Pancreas (tissue), 10 donors: ENCODE measurements around the gene RACK1. TPM values are rescaled to one million over a fixed set of nuclear protein-coding genes. Genes with fewer than 3 reads are reported as not detected.

Source experiments
- ATAC-seq, 4 donors: fragments of 200-7000 bp; cut with Tn5 transposase; one replicate each; pipeline versions ENCODE4 v1.8.0 to v1.9.1; 2020; ENCODE audit warnings: mild to moderate bottlenecking in 4 of 4, moderate library complexity in 4 of 4
- DNase-seq, 6 donors: peaks; one replicate each; pipeline ENCODE4 v3.0.0-alpha.2; 2020
- FAIRE-seq: peaks from 2 replicates; lab custom pipeline; 2012; peaks lifted over from hg19 to GRCh38; lab: Jason Lieb, UNC
- H3K27ac ChIP-seq, 4 donors: fragments of 200-600 bp; sonication (generic); 1 replicate in 3 of 4; 2 replicates in 1 of 4; pipeline versions ENCODE4 v1.5.0 to v1.8.0; 2020
- H3K27me3 ChIP-seq, 4 donors: fragments of 200-600 bp; one replicate each; pipeline ENCODE4 v1.8.0; 2021
- H3K36me3 ChIP-seq, 3 donors: fragments of 200-600 bp; sonication (generic) in 1 of 3; one replicate each; pipeline versions ENCODE4 v1.5.0 to v1.8.0; 2020 to 2021
- H3K4me1 ChIP-seq, 3 donors: fragments of 200-600 bp; one replicate each; pipeline ENCODE4 v1.8.0; 2021
- H3K4me3 ChIP-seq, 4 donors: fragments of 200-600 bp; sonication (generic) in 2 of 4; one replicate each; pipeline versions ENCODE4 v1.5.0 to v1.8.0; 2020 to 2021
- H3K9me3 ChIP-seq, 4 donors: fragments of 200-600 bp; one replicate each; pipeline ENCODE4 v1.8.0; 2021
- CTCF ChIP-seq, 4 donors: fragments of 200-600 bp; sonication (generic) in 3 of 4; IDR thresholded peaks; one replicate each; pipeline versions ENCODE4 v1.5.0 to v1.8.0; 2021; ENCODE audit warnings: antibody characterized with exemption in 4 of 4
- WGBS, 2 donors: extraction: QIAGEN DNeasy Blood & Tissue Kit; methylation state at CpG; one replicate each; pipeline ENCODE4 v1.1.7; 2013; 5-methylcytosine and 5-hydroxymethylcytosine counted together
- intact Hi-C, 3 donors: fragments of 100-400 bp; cut with DNase I; formaldehyde crosslinking; loops; one replicate each; pipeline versions ENCODE4 v1.11.1 to v1.14.2; 2022
- polyA plus RNA-seq, 2 donors: library from polyadenylated mRNA; stranded (reverse); fragments of 200-250 nt; gene quantifications; one replicate each; pipeline ENCODE4 v1.2.3, GENCODE V29; 2013
- total RNA-seq, 6 donors: library from RNA; stranded (reverse); fragmentation: NEBNext Ultra II Directional in 4 of 6; extraction: Animal tissue kit (Norgen Biotek cat#: 25700) in 4 of 6; gene quantifications; one replicate each; pipeline versions ENCODE4 v1.2.1 to v1.2.4, GENCODE V29; 2021 to 2023
- donor health status: healthy with polysubstance abuse.
- donor health status: DM: no; HTN: no; CAD: no; lungs with moderate emphysema.
- donor health status: DM: no; HTN: no; CAD: no.
- donor health status: control.
- donor health status: control.
- donor health status: Bipolar disorder and iron deficiency.
- donor health status: DM: yes; HTN: yes; CAD: no.
- donor health status: DM: no; HTN: no; CAD: no.
- donor health status: DM: no; HTN: no; CAD: no.
- donor health status: DM: yes; HTN: yes; CAD: no.

Gene RACK1
- total and polyA plus RNA-seq, 8 donors, result 974 to 1,629 (median 1,233) TPM

GRCh38 chr5:181223729-181224389 lies 19.8 kb downstream of the RACK1 start:
- FAIRE-seq (no peak), DNase-seq (peak in 1 of 6 donors; percentile 72), ATAC-seq (peak in 2 of 4 donors; percentile 0 to 2)
- Histone ChIP-seq H3K4me1 (peaks cover 0 to 3% (median 0%) of the 10 kb centered on the region in 3 donors), H3K36me3 (no peaks in the 10 kb centered on the region), H3K27ac (peak overlapping the region; percentile 79 to 93 (median 90)), H3K4me3 (peak overlapping the region; percentile 59 to 93 (median 74)), H3K27me3 (no peaks in the 10 kb centered on the region), H3K9me3 (no peaks in the 10 kb centered on the region)
- intact Hi-C loops, result no loop called here
- TF ChIP-seq CTCF (IDR thresholded peaks at IDR 0.05), result no peak
- WGBS, 2 donors, result 2% methylated on average over 29 to 30 of the region's 31 CpGs

GRCh38 chr5:181223058-181223728 lies 20.5 kb downstream of the RACK1 start, which contains the start of gene TRIM41:
TSS of gene TRIM41 (plus strand) at chr5:181223281. CDS start at chr5:181224000, 719 bp downstream.
- peak within 1 kb of the TSS; percentile 59 to 93 (median 74) for H3K4me3 ChIP-seq
- WGBS, 2 donors, result 0% methylated on average over 58 to 59 of the region's 59 CpGs
- H3K27ac ChIP-seq, result peak within 1 kb of the TSS; percentile 79 to 93 (median 90)
- intact Hi-C loops, result no loop called here
- DNase-seq (peak; percentile 94 to 98 (median 96)), FAIRE-seq (no peak), ATAC-seq (peak; percentile 82 to 90 (median 84))
- H3K36me3 ChIP-seq, result no peaks in the 10 kb centered on the region
- H3K9me3 ChIP-seq, result no peaks in the 10 kb centered on the region
- no peak for TF ChIP-seq CTCF (IDR thresholded peaks at IDR 0.05)
- H3K27me3 ChIP-seq, result no peaks in the 10 kb centered on the region
- peaks cover 0 to 8% (median 0%) of the 10 kb centered on the region in 3 donors for H3K4me1 ChIP-seq

GRCh38 chr5:181222630-181223057 lies 21.1 kb downstream of the RACK1 start:
- TF ChIP-seq CTCF (IDR thresholded peaks at IDR 0.05), result no peak
- Histone ChIP-seq H3K4me3 (peak overlapping the region; percentile 59 to 93 (median 74)), H3K27ac (peak overlapping the region; percentile 79 to 93 (median 90)), H3K4me1 (peaks cover 0 to 10% (median 0%) of the 10 kb centered on the region in 3 donors), H3K27me3 (no peaks in the 10 kb centered on the region), H3K36me3 (no peaks in the 10 kb centered on the region), H3K9me3 (no peaks in the 10 kb centered on the region)
- WGBS, 2 donors, result 0 to 1% methylated on average over 18 of the region's 18 CpGs
- DNase-seq (no peak), ATAC-seq (peak; percentile 10 to 25 (median 17)), FAIRE-seq (no peak)
- intact Hi-C loops, result no loop called here

- H3K9me3 ChIP-seq, result no peaks in the 10 kb centered on the region
- peak overlapping the region; percentile 79 to 93 (median 90) for H3K27ac ChIP-seq
- peak; percentile 88 to 100 (median 96) for DNase-seq
- FAIRE-seq, result no peak
- ATAC-seq, result peak; percentile 64 to 80 (median 67)
- H3K4me3 ChIP-seq, result peak overlapping the region; percentile 59 to 93 (median 74)
- peaks cover 0 to 14% (median 4%) of the 10 kb centered on the region in 3 donors for H3K4me1 ChIP-seq
- no peak for TF ChIP-seq CTCF (IDR thresholded peaks at IDR 0.05)
- no peaks in the 10 kb centered on the region for H3K36me3 ChIP-seq
- H3K27me3 ChIP-seq, result no peaks in the 10 kb centered on the region
- WGBS, 2 donors, result 2 to 4% methylated on average over 50 of the region's 50 CpGs
- intact Hi-C loops, result no loop called here
Measured at GRCh38 chr5:181221792-181222629, 21.7 kb downstream of the RACK1 start.
